ENCODE results near the gene RPRM. TPM values are rescaled to one million over a fixed set of nuclear protein-coding genes. Genes with fewer than 3 reads are reported as not detected.

RPRM gene
- total RNA-seq, 1 donor from 2014 or later: 2.9 TPM

DNA sequence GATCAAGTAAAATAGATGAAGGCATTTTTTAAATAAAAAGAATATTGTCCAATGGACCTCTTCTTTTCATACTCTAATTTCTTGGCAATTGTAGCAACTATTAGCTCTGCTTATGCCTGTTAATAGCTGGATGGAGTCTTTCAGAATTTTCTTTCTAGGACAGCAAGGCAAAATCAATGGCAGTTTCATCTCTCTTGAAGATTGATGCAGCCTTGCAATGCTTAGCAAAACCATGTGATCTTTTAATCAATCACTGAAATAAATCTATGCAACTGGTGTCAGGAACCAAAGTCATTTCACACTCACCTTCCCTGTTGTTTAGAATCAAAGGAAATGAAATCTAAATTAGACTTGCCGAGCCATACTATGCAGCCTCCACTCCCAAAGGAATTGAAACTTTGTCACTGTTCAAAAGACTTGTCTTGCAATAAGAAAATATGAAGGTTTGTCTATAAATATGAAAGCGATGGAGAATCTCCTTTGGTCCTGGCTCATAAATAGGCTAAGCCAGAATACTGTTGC is 16.2 kb downstream of the RPRM start:
- Histone ChIP-seq H3K4me3 (no peak overlapping the region), H3K27ac (no peak overlapping the region), H3K27me3 (no peaks in the 10 kb centered on the region), H3K36me3 (no peaks in the 10 kb centered on the region), H3K9me3 (no peaks in the 10 kb centered on the region), H3K4me1 (no peaks in the 10 kb centered on the region)
- TF ChIP-seq POLR2A (IDR thresholded peaks at IDR 0.05): no peak
- TF ChIP-seq, protein P1, sequence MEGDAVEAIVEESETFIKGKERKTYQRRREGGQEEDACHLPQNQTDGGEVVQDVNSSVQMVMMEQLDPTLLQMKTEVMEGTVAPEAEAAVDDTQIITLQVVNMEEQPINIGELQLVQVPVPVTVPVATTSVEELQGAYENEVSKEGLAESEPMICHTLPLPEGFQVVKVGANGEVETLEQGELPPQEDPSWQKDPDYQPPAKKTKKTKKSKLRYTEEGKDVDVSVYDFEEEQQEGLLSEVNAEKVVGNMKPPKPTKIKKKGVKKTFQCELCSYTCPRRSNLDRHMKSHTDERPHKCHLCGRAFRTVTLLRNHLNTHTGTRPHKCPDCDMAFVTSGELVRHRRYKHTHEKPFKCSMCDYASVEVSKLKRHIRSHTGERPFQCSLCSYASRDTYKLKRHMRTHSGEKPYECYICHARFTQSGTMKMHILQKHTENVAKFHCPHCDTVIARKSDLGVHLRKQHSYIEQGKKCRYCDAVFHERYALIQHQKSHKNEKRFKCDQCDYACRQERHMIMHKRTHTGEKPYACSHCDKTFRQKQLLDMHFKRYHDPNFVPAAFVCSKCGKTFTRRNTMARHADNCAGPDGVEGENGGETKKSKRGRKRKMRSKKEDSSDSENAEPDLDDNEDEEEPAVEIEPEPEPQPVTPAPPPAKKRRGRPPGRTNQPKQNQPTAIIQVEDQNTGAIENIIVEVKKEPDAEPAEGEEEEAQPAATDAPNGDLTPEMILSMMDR (IDR thresholded peaks at IDR 0.05): no peak
- intact Hi-C loops (cut with DNase I): no loop called here
- no peak for DNase-seq (ENCODE audit: extremely low spot score in 2 of 2)

DNA sequence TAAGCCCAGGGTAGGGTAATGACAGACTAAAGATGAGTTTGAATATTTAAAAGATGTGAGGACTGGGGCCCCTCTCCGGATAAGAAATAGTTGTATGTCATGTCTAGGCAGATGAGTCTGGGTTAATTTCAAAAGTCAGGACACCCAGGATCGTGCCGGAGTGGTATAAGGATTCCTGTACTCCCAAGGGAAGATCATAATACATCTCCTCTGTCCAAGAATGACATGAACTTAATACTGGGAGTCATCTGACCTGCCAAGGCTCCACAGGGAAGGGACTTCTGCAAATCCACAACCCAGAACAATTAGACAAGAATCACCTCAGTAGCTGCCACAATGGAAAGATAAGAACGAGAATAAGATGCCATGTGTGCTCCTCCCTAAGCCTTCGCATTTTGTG is 17.1 kb downstream of the RPRM start:
- Histone ChIP-seq H3K4me1 (no peaks in the 10 kb centered on the region), H3K4me3 (no peak overlapping the region), H3K27ac (no peak overlapping the region), H3K9me3 (no peaks in the 10 kb centered on the region), H3K27me3 (no peaks in the 10 kb centered on the region), H3K36me3 (no peaks in the 10 kb centered on the region)
- intact Hi-C loops (cut with DNase I): no loop called here
- no peak for TF ChIP-seq POLR2A (IDR thresholded peaks at IDR 0.05)
- TF ChIP-seq POLR2AphosphoS5 (IDR thresholded peaks at IDR 0.05; ENCODE audit: insufficient read depth in 1 of 2, low read depth in 1 of 2): no peak
- TF ChIP-seq, protein P1 (IDR thresholded peaks at IDR 0.05): no peak
- no peak for DNase-seq (ENCODE audit: extremely low spot score in 2 of 2)

DNA sequence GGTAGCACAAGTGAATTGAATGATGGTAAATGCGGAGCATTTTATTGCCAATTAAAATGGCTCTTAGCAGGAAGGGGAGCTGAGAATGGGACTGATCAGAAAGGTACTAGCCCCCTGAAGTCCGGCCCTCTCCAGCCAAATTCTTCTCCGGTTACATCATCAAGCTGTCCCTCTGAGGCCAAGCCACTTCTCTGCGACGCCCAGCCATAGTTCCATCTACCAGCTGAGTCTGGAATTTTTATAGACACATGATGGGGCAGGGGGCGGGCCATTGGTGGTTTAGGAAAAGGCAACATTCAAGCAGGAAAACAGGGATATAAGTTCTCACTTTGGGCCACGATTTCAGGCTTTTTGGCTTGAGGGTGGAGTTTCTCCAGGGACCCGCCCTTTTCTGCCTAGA is 22.7 kb downstream of the RPRM start:
- H3K27ac ChIP-seq: no peak overlapping the region
- no peaks in the 10 kb centered on the region for H3K9me3 ChIP-seq
- no peak overlapping the region for H3K4me3 ChIP-seq
- H3K4me1 ChIP-seq: no peaks in the 10 kb centered on the region
- no peaks in the 10 kb centered on the region for H3K36me3 ChIP-seq
- no peaks in the 10 kb centered on the region for H3K27me3 ChIP-seq
- intact Hi-C loops (cut with DNase I): no loop called here
- DNase-seq (ENCODE audit: extremely low spot score in 2 of 2): no peak
- TF ChIP-seq POLR2A (IDR thresholded peaks at IDR 0.05) (no peak), POLR2AphosphoS5 (IDR thresholded peaks at IDR 0.05; ENCODE audit: insufficient read depth in 1 of 2, low read depth in 1 of 2) (no peak)
- TF ChIP-seq, protein P1 (IDR thresholded peaks at IDR 0.05): no peak

DNA sequence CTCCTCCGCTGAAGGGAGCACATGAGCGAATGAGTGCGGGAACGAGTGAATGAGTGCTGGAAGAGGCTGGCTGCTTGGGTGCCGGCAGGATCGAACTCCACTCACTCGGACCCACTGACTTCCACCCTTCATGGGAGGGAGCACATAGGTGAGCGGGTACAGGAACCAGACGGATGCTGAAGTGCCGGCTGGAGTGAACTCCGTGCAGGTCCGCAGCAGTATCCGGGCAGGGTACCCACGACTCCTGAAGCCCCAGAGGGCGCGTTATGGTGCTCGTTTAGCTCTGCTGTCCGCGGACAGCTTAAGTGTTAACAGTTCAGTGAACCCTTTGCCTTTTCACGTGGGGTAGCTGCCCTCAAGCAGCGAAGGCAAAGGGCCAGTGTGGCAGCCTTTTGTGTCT is 23.2 kb downstream of the RPRM start:
- Histone ChIP-seq H3K4me1 (no peaks in the 10 kb centered on the region), H3K9me3 (no peaks in the 10 kb centered on the region), H3K27ac (no peak overlapping the region), H3K27me3 (no peaks in the 10 kb centered on the region), H3K4me3 (no peak overlapping the region), H3K36me3 (no peaks in the 10 kb centered on the region)
- no peak for DNase-seq (ENCODE audit: extremely low spot score in 2 of 2)
- intact Hi-C loops (cut with DNase I): no loop called here
- TF ChIP-seq, protein P1 (IDR thresholded peaks at IDR 0.05): no peak
- TF ChIP-seq POLR2AphosphoS5 (IDR thresholded peaks at IDR 0.05; ENCODE audit: insufficient read depth in 1 of 2, low read depth in 1 of 2) (no peak), POLR2A (IDR thresholded peaks at IDR 0.05) (no peak)

DNA sequence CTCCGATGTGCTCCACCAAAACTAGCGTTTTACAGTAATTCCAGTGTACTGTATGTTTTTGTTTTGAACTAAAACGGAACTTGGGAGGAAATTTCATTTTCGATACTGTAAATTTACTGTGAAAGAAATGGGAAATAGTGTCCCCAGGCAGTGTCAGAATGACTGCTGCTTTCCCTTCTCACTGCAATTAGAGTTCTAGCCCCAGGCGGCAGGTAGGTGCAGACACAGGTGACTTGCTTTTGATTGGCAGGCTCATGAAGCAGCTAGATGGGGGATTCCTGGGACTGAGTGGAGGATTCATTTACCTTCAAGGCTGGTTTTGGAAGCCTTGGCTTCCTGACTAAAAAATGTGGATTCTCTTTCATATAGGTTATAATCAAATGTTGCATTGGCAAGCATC is 27.0 kb downstream of the RPRM start:
- DNase-seq (ENCODE audit: extremely low spot score in 2 of 2): no peak
- no peaks in the 10 kb centered on the region for H3K9me3 ChIP-seq
- H3K27ac ChIP-seq: no peak overlapping the region
- intact Hi-C loops (cut with DNase I): no loop called here
- H3K4me3 ChIP-seq: no peak overlapping the region
- H3K27me3 ChIP-seq: no peaks in the 10 kb centered on the region
- H3K4me1 ChIP-seq: no peaks in the 10 kb centered on the region
- no peaks in the 10 kb centered on the region for H3K36me3 ChIP-seq
- TF ChIP-seq, protein P1 (IDR thresholded peaks at IDR 0.05): no peak
- no peak for TF ChIP-seq POLR2A (IDR thresholded peaks at IDR 0.05)
- no peak for TF ChIP-seq POLR2AphosphoS5 (IDR thresholded peaks at IDR 0.05; ENCODE audit: insufficient read depth in 1 of 2, low read depth in 1 of 2)

Data from vagina (tissue), 2 donors.